Suppressor macrophage treated with lipopolysaccharide for 4 hours (primary cell): ENCODE measurements around the gene IKBKE.

Experiments
- DNase-seq: peaks from one replicate; pipeline ENCODE4 v3.0.0-alpha.2; 2020

IKBKE gene

GRCh38 chr1:206469933-206470691, at the start of gene IKBKE:
IKBKE (plus strand) TSS chr1:206470476; CDS start chr1:206473228, 2,752 bp downstream.
- peak; percentile 88 for DNase-seq

- DNase-seq = no peak
Measured at GRCh38 chr1:206421616-206422340, 48.5 kb upstream of the IKBKE start.

GRCh38 chr1:206422525-206422924, 47.8 kb upstream of the IKBKE start:
- no peak for DNase-seq

GRCh38 chr1:206427291-206427690, 43.0 kb upstream of the IKBKE start:
- DNase-seq = no peak

- DNase-seq = no peak
Measured at GRCh38 chr1:206429421-206429820, 40.9 kb upstream of the IKBKE start.

- DNase-seq = peak; percentile 61
Measured at GRCh38 chr1:206430031-206430983, 40.0 kb upstream of the IKBKE start.

- DNase-seq = peak; percentile 77
Measured at GRCh38 chr1:206435445-206435844, 34.8 kb upstream of the IKBKE start.

- no peak for DNase-seq
Measured at GRCh38 chr1:206438554-206438953, 31.7 kb upstream of the IKBKE start.

GRCh38 chr1:206439205-206439604, 31.1 kb upstream of the IKBKE start:
- DNase-seq = no peak

GRCh38 chr1:206441336-206441967, 28.8 kb upstream of the IKBKE start:
- DNase-seq = no peak

GRCh38 chr1:206442101-206442500, 28.2 kb upstream of the IKBKE start:
- no peak for DNase-seq

- DNase-seq = no peak
Measured at GRCh38 chr1:206445116-206445515, 25.2 kb upstream of the IKBKE start.

- no peak for DNase-seq
Measured at GRCh38 chr1:206445911-206446356, 24.3 kb upstream of the IKBKE start.

GRCh38 chr1:206446688-206447421, 23.4 kb upstream of the IKBKE start:
- DNase-seq = no peak

GRCh38 chr1:206447422-206447765, 22.9 kb upstream of the IKBKE start:
- DNase-seq = no peak

GRCh38 chr1:206447792-206448191, 22.5 kb upstream of the IKBKE start:
- DNase-seq = no peak

- no peak for DNase-seq
Measured at GRCh38 chr1:206448471-206448870, 21.8 kb upstream of the IKBKE start.

GRCh38 chr1:206449565-206449964, 20.7 kb upstream of the IKBKE start:
- no peak for DNase-seq

GRCh38 chr1:206450281-206450680, 20.0 kb upstream of the IKBKE start:
- no peak for DNase-seq

GRCh38 chr1:206451134-206451686, 19.1 kb upstream of the IKBKE start:
- DNase-seq = no peak

- DNase-seq = no peak
Measured at GRCh38 chr1:206453111-206453510, 17.2 kb upstream of the IKBKE start.

- no peak for DNase-seq
Measured at GRCh38 chr1:206455289-206455665, 15.0 kb upstream of the IKBKE start.
